Esophagus muscularis mucosa (tissue), 4 donors: ENCODE results near the gene TAS1R2.

ENCODE experiments used
- CTCF ChIP-seq, 3 experiments: fragments of 200-600 bp in 2 of 3; fragments of 450-650 bp in 1 of 3; sonication (generic) in 2 of 3; IDR thresholded peaks; one replicate each; pipeline ENCODE4 v1.5.1; 2017 to 2019; ENCODE audit warnings: antibody characterized with exemption in 3 of 3, mild to moderate bottlenecking in 2 of 3, moderate library complexity in 1 of 3
- EP300 ChIP-seq: sonication (generic); formaldehyde crosslinking; IDR thresholded peaks from one replicate; pipeline ENCODE4 v1.6.1; 2017; ENCODE audit warnings: antibody characterized with exemption
- POLR2A ChIP-seq: fragments of 450-650 bp; IDR thresholded peaks from one replicate; pipeline ENCODE4 v1.6.1; 2017; ENCODE audit warnings: antibody characterized with exemption, moderate library complexity, mild to moderate bottlenecking, low read depth

GRCh38 chr1:18803851-18804250, 55.6 kb downstream of the TAS1R2 start:
- no peak for TF ChIP-seq CTCF (IDR thresholded peaks at IDR 0.05)
- TF ChIP-seq EP300 = no peak
- TF ChIP-seq POLR2A = no peak
